GM12878 (cell line): ENCODE results near the gene SLC35A2. TPM values are rescaled to one million over a fixed set of nuclear protein-coding genes. Genes with fewer than 3 reads are reported as not detected.

Source experiments
- ATAC-seq: fragments of 200-7000 bp; cut with Tn5 transposase; 3 replicates; pipeline ENCODE4 v1.9.1; 2020; ENCODE audit warnings: mild to moderate bottlenecking, moderate library complexity
- BruUV-seq: library from RNA; stranded (reverse); fragments of 400-500 nt; replicated peaks from 2 replicates; lab custom pipeline; 2021; lab: Mats Ljungman, UMichigan
- CTCF ChIA-PET: fragments of 300-600 bp; sonication (Branson Sonifier 250); formaldehyde crosslinking; extraction: SDS; loops from one replicate; lab custom pipeline; 2021; ENCODE audit warnings: inconsistent platforms; lab: Yijun Ruan, JAX
- POLR2A ChIA-PET: fragments of 350-600 bp; formaldehyde crosslinking; extraction: SDS; loops from one replicate; lab custom pipeline; 2021; ENCODE audit warnings: inconsistent platforms; lab: Charles Lee
- RAD21 ChIA-PET: fragments of 300-600 bp; sonication (Branson Sonifier 250); formaldehyde crosslinking; loops from one replicate; lab custom pipeline; 2023; ENCODE audit warnings: antibody characterized with exemption; ENCODE audit not compliant: unreplicated experiment; lab: Charles Lee
- SMC1A ChIA-PET: fragments of 300-600 bp; sonication (Branson Sonifier 250); formaldehyde crosslinking; loops from one replicate; lab custom pipeline; 2023; ENCODE audit not compliant: unreplicated experiment, uncharacterized antibody; lab: Charles Lee
- DNase-seq: peaks from one replicate; pipeline ENCODE4 v3.0.0-alpha.2; 2011; ENCODE audit warnings: low read depth, low spot score
- FAIRE-seq: peaks from 3 replicates; lab custom pipeline; 2011; peaks lifted over from hg19 to GRCh38; lab: Jason Lieb, UNC
- H2AFZ ChIP-seq: 2 replicates; pipeline ENCODE4 v1.6.0; 2011; ENCODE audit warnings: low read depth, low read length, control low read depth; ENCODE audit not compliant: control insufficient read depth
- H3K27ac ChIP-seq: 2 replicates; pipeline ENCODE4 v1.5.1; 2011; ENCODE audit warnings: control low read depth; ENCODE audit not compliant: control insufficient read depth, insufficient read depth
- H3K27me3 ChIP-seq, 2 experiments: replicated peaks in 1 of 2; 2 replicates each; pipeline versions ENCODE4 v1.6.0 to v1.6.1; 2011; ENCODE audit warnings: low read length in 1 of 2; ENCODE audit not compliant: control insufficient read depth in 2 of 2, insufficient read depth in 2 of 2
- H3K36me3 ChIP-seq, 2 experiments: 2 replicates each; pipeline ENCODE4 v1.5.1; 2011; ENCODE audit warnings: low read length in 1 of 2; ENCODE audit not compliant: control insufficient read depth in 2 of 2, insufficient read depth in 2 of 2
- H3K4me1 ChIP-seq: 2 replicates; pipeline ENCODE4 v1.6.1; 2011; ENCODE audit warnings: mild to moderate bottlenecking, low read length, moderate library complexity, mixed read lengths; ENCODE audit not compliant: control insufficient read depth, insufficient read depth
- H3K4me2 ChIP-seq: 2 replicates; pipeline ENCODE4 v1.6.0; 2011; ENCODE audit warnings: control low read depth; ENCODE audit not compliant: control insufficient read depth, insufficient read depth
- H3K4me3 ChIP-seq: fragments of 200-600 bp; sonication (generic); 2 replicates; pipeline ENCODE4 v1.5.1; 2016
- H3K79me2 ChIP-seq: 2 replicates; pipeline ENCODE4 v1.6.0; 2011; ENCODE audit warnings: low read length; ENCODE audit not compliant: control insufficient read depth, insufficient read depth
- H3K9ac ChIP-seq: 2 replicates; pipeline ENCODE4 v1.8.0; 2011; ENCODE audit warnings: low read length, control low read depth, mixed read lengths; ENCODE audit not compliant: control insufficient read depth, insufficient read depth
- H3K9me3 ChIP-seq: replicated peaks from 3 replicates; pipeline ENCODE4 v1.5.1; 2011; ENCODE audit warnings: mild to moderate bottlenecking, low read length; ENCODE audit not compliant: control insufficient read depth, insufficient read depth
- H4K20me1 ChIP-seq: 2 replicates; pipeline ENCODE4 v1.6.0; 2011; ENCODE audit not compliant: control insufficient read depth, insufficient read depth
- BACH1 ChIP-seq: fragments of 450-650 bp; IDR thresholded peaks from 2 replicates; pipeline ENCODE4 v1.6.1; 2017; ENCODE audit warnings: mild to moderate bottlenecking, borderline replicate concordance
- EP300 ChIP-seq, 2 experiments: fragments of 150-350 bp in 1 of 2; IDR thresholded peaks; 2 replicates each; pipeline ENCODE4 v1.6.1; 2011 to 2012; ENCODE audit warnings: low read depth in 2 of 2, low read length in 2 of 2, borderline replicate concordance in 1 of 2, improper control_type of control experiment in 1 of 2, inconsistent platforms in 1 of 2; ENCODE audit not compliant: control insufficient read depth in 1 of 2
- IRF5 ChIP-seq: fragments of 450-650 bp; IDR thresholded peaks from 2 replicates; pipeline ENCODE4 v1.6.1; 2017; ENCODE audit warnings: borderline replicate concordance
- KDM1A ChIP-seq: fragments of 200-600 bp; sonication (generic); IDR thresholded peaks from 2 replicates; pipeline ENCODE4 v1.6.1; 2016; ENCODE audit warnings: borderline replicate concordance
- POLR2A ChIP-seq: IDR thresholded peaks from 2 replicates; pipeline ENCODE4 v1.6.1; 2011; ENCODE audit warnings: low read depth, mild to moderate bottlenecking, low read length
- POLR2AphosphoS5 ChIP-seq: IDR thresholded peaks from 2 replicates; pipeline ENCODE4 v1.6.1; 2011; ENCODE audit warnings: mild to moderate bottlenecking, low read length, inconsistent platforms
- SIN3A ChIP-seq: IDR thresholded peaks from 2 replicates; pipeline ENCODE4 v1.6.1; 2012; ENCODE audit warnings: low read depth, low read length, improper control_type of control experiment
- STAT3 ChIP-seq: IDR thresholded peaks from 2 replicates; pipeline ENCODE4 v1.6.1; 2011; ENCODE audit warnings: low read depth, low read length, improper control_type of control experiment
- WGBS: methylation state at CpG from one replicate; pipeline ENCODE4 v1.1.6; 2016; ENCODE audit warnings: low lambda C conversion rate; ENCODE audit not compliant: insufficient replicate concordance, insufficient coverage; ENCODE audit errors: missing lambda C conversion rate; 5-methylcytosine and 5-hydroxymethylcytosine counted together
- in situ Hi-C: fragments of 300-500 bp; cut with MboI; formaldehyde crosslinking; loops from 9 replicates; pipeline ENCODE4 v1.14.3; 2018; ENCODE audit warnings: mixed read lengths
- intact Hi-C: fragments of 100-400 bp; cut with micrococcal nuclease; formaldehyde crosslinking; loops from one replicate; pipeline ENCODE4 v1.14.2; 2022; ENCODE audit not compliant: unreplicated experiment
- polyA plus RNA-seq, 11 experiments: library from polyadenylated mRNA; depleted of rRNA in 4 of 11; unstranded in 6 of 11; stranded (reverse) in 5 of 11; fragments of >200 nt; fragmentation: Nextera tagmentation in 4 of 11; fragmentation: Illumina TruSeq in 1 of 11; extraction: Ambion mirVana in 4 of 11; extraction: Trizol in 1 of 11; gene quantifications; 1 replicate in 1 of 11; 2 replicates in 10 of 11; pipeline versions ENCODE4 v1.2.1 to v1.2.3, GENCODE V29; 2011 to 2016; ENCODE audit warnings: inconsistent platforms in 2 of 11, missing spikeins in 2 of 11, low read depth in 1 of 11
- total RNA-seq, 4 experiments: library from RNA; depleted of rRNA in 3 of 4; stranded (reverse); fragments of >200 nt in 3 of 4; fragmentation: Illumina TruSeq in 1 of 4; extraction: Trizol in 1 of 4; gene quantifications; 2 replicates each; pipeline versions ENCODE4 v1.2.1 to v1.2.3, GENCODE V29; 2013 to 2021

SLC35A2 gene
- total and polyA plus RNA-seq, 10 of the 15 experiments (the other 5 are each of a cell fraction or from before 2014, with no cell fraction given), result 2.1 to 27.4 (median 14.9) TPM

DNA sequence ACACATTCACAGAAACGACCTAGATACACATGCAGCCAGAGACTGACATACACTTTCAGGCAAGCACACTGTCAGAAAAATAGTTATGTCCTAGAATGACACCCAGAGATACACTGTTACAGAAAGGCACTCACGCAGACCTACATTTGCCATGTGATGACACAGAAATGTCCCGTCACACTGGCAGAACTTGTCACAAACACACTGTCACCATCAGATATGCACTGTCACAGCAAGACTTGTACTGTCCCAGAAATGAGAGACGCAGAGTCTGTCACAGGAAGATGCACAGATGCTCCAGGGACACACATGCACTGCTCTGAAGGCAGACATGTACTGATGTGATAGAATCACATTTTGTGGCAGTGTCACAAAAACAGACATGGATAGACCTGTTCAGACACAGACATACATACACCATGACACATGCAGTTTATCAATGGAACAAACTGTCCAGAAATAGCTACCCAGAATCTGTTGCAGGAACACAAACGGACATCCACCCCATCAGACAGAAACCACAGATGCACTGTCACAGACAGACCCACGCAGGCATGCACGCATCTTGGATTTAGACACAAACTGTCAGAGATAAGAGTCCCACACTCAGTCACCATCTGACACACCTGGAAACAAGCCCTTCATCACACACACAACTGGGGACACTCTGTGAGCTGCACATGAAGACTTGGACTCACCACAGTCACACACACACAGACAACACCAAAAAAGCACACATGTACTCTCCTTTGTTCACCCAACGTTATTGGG is 8.7 kb upstream of the SLC35A2 start:
- in situ Hi-C loops, result no loop called here
- Histone ChIP-seq H3K4me2 (peak overlapping the region; percentile 56), H4K20me1 (no peaks in the 10 kb centered on the region; the same call in 1 of the 2 replicates), H3K9me3 (no peaks in the 10 kb centered on the region; the same call in 2 of the 3 replicates), H3K36me3 (no peaks in the 10 kb centered on the region), H3K4me1 (peaks cover 9% of the 10 kb centered on the region), H3K9ac (peak overlapping the region; percentile 58), H3K4me3 (no peak overlapping the region; the same call in 1 of the 2 replicates), H3K27me3 (no peaks in the 10 kb centered on the region), H2AFZ (no peak overlapping the region)
- WGBS, result 36% methylated on average over 8 of the region's 8 CpGs
- ATAC-seq (no peak), DNase-seq (no peak), FAIRE-seq (peak; percentile 18)
- ChIA-PET RAD21 (interaction anchor here (0.9 to 1.6 kb wide), 4 partner anchors 17 to 26 kb away, joined by 3 to 6 read pairs (median 6); no protein-coding TSS in a partner anchor), SMC1A (interaction anchor here (1.0 to 2.3 kb wide), 2 partner anchors 17 to 19 kb away, joined by 3 to 12 read pairs; no protein-coding TSS in a partner anchor), CTCF (interaction anchor here (1.0 to 1.6 kb wide), 3 partner anchors 17 to 25 kb away, joined by 3 to 8 read pairs (median 6); no protein-coding TSS in a partner anchor), POLR2A (interaction anchor here (0.6 to 2.9 kb wide), 5 partner anchors 17 to 236 kb away, joined by 3 to 21 read pairs (median 3); no protein-coding TSS in a partner anchor)
- no TSS peak for BruUV-seq
- TF ChIP-seq BACH1, result peak; percentile 23; the same call in 1 of the 2 replicates
- TF ChIP-seq POLR2AphosphoS5, result peak; percentile 49; the same call in 1 of the 2 replicates
- TF ChIP-seq KDM1A, result no peak
- TF ChIP-seq IRF5, result no peak
- TF ChIP-seq EP300 (IDR thresholded peaks at IDR 0.05; ENCODE audit: borderline replicate concordance in 1 of 2, control insufficient read depth in 1 of 2, low read depth in 2 of 2, low read length in 2 of 2), result no peak
- 0 out of 2 replicates have a peak, but pooled peaks have one; percentile 21 for TF ChIP-seq POLR2A
- TF ChIP-seq SIN3A, result no peak
- no peak for TF ChIP-seq STAT3
- TF ChIP-seq, all 136 proteins: peak for 3
- intact Hi-C loops, result loop anchor here (1.0 to 5.0 kb wide), 3 partner anchors 17 to 122 kb away; partner anchors contain the start of genes OTUD5 and TFE3
- Histone ChIP-seq H3K79me2 (peaks cover 35% of the 10 kb centered on the region), H3K27ac (peak overlapping the region; percentile 51)
